H1 (cell line): ENCODE results near the gene CMTM3.

Experiments
- EZH2 ChIP-seq: fragments of 200-600 bp; sonication (generic); IDR thresholded peaks from 2 replicates; pipeline ENCODE4 v1.7.1; 2012; ENCODE audit warnings: low read depth, mild to moderate bottlenecking, moderate library complexity, low read length, inconsistent platforms; ENCODE audit not compliant: severe bottlenecking
- TF ChIP-seq, protein P1 (sequence below), 3 experiments: IDR thresholded peaks; 1 replicate in 2 of 3; 2 replicates in 1 of 3; pipeline versions ENCODE4 v1.5.1 to v1.6.1; 2011; ENCODE audit warnings: low read length in 3 of 3, mild to moderate bottlenecking in 3 of 3, inconsistent platforms in 2 of 3, low read depth in 1 of 3, moderate library complexity in 1 of 3; ENCODE audit not compliant: insufficient read depth in 1 of 3; ENCODE audit errors: control extremely low read depth in 1 of 3

DNA sequence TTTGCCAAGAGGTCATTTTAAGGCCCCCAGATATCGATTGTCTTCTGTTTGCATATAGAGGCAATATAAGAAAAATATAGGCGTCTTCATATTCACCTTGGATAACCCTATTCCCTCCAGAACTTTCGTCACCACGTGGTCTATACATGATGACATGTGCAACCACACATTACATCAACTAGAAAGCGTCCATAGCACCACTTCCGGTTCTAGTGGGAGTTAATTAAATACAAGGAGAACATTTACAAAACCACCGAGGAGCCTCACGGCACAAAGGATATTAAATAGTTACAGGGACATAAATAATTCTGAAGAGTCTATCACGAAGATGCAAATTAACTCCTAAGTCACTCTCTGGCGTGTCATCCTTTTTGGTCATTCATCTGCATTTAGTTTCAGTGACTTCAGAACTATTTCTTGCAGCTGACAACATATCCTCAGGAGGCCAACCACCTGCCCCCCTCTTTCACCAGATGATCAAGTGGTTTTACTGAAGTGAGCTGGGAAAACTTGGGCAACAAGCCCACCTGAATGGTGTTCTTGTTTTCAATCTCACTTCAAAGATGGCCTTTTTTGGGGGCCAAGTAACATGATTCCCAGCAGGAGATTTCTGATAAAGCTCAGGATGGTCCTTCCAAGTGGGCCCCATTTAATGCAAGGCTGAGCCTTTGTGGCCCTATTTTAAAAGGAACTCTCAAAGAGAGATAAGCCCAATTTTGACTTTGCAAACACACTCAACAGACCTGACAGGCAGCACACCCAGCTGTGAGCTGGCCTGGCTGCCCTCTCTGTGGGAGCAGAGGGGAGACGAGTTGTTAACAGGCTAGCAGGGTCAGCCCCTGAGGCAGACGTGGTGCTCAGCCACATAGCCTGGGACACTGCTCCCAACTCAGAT lies 15.3 kb downstream of the CMTM3 start:
- no peak for TF ChIP-seq EZH2
- TF ChIP-seq, protein P1, sequence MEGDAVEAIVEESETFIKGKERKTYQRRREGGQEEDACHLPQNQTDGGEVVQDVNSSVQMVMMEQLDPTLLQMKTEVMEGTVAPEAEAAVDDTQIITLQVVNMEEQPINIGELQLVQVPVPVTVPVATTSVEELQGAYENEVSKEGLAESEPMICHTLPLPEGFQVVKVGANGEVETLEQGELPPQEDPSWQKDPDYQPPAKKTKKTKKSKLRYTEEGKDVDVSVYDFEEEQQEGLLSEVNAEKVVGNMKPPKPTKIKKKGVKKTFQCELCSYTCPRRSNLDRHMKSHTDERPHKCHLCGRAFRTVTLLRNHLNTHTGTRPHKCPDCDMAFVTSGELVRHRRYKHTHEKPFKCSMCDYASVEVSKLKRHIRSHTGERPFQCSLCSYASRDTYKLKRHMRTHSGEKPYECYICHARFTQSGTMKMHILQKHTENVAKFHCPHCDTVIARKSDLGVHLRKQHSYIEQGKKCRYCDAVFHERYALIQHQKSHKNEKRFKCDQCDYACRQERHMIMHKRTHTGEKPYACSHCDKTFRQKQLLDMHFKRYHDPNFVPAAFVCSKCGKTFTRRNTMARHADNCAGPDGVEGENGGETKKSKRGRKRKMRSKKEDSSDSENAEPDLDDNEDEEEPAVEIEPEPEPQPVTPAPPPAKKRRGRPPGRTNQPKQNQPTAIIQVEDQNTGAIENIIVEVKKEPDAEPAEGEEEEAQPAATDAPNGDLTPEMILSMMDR (IDR thresholded peaks at IDR 0.05; ENCODE audit: control extremely low read depth in 1 of 3, insufficient read depth in 1 of 3, low read depth in 1 of 3, low read length in 3 of 3), result no peak
